H1 (cell line): ENCODE measurements around the gene AMBP. TPM values are rescaled to one million over a fixed set of nuclear protein-coding genes. Genes with fewer than 3 reads are reported as not detected.

Experiments used
- ATF2 ChIP-seq: IDR thresholded peaks from 2 replicates; pipeline ENCODE4 v1.6.1; 2012; ENCODE audit warnings: low read length, inconsistent platforms
- BCL11A ChIP-seq, 2 experiments: IDR thresholded peaks; one replicate each; pipeline ENCODE4 v1.6.1; 2011; ENCODE audit warnings: low read depth in 2 of 2, low read length in 2 of 2, mild to moderate bottlenecking in 2 of 2
- CHD1 ChIP-seq: IDR thresholded peaks from 2 replicates; pipeline ENCODE4 v1.6.1; 2012; ENCODE audit warnings: low read depth, low read length, improper control_type of control experiment
- CTBP2 ChIP-seq: IDR thresholded peaks from 2 replicates; pipeline ENCODE4 v1.7.0; 2011; ENCODE audit warnings: borderline replicate concordance, mild to moderate bottlenecking, moderate library complexity, mixed read lengths, low read length; ENCODE audit not compliant: insufficient read depth, insufficient read length
- PHF8 ChIP-seq: fragments of 200-600 bp; sonication (generic); conservative IDR thresholded peaks from 2 replicates; pipeline ENCODE4 v1.7.1; 2012; ENCODE audit warnings: low read depth, mild to moderate bottlenecking, inconsistent platforms, low read length, moderate library complexity
- SP1 ChIP-seq: IDR thresholded peaks from 2 replicates; pipeline ENCODE4 v1.6.1; 2011; ENCODE audit warnings: low read depth, low read length
- polyA plus RNA-seq, 7 experiments: library from polyadenylated mRNA; depleted of rRNA in 3 of 7; stranded (reverse) in 5 of 7; unstranded in 2 of 7; fragments of >200 nt in 5 of 7; fragments of 200-250 nt in 2 of 7; gene quantifications; 1 replicate in 5 of 7; 2 replicates in 1 of 7; 4 replicates in 1 of 7; pipeline versions ENCODE4 v1.2.1 to v1.2.3, GENCODE V29; 2011 to 2013; ENCODE audit warnings: missing spikeins in 2 of 7, mixed read lengths in 2 of 7
- total RNA-seq: library from RNA; stranded (reverse); fragmentation: NEBNext Ultra II Directional; extraction: Animal tissue kit (Norgen Biotek cat#: 25700); gene quantifications from 2 replicates; pipeline ENCODE4 v1.2.1, GENCODE V29; 2021

Gene AMBP
- total and polyA plus RNA-seq, 2 of the 8 experiments (the other 6 are each of a cell fraction or from before 2014, with no cell fraction given), result 3.0 to 4.0 TPM

- TF ChIP-seq PHF8 (no peak), SP1 (no peak), CTBP2 (no peak), BCL11A (IDR thresholded peaks at IDR 0.05; ENCODE audit: low read depth in 2 of 2, low read length in 2 of 2) (no peak), CHD1 (no peak), ATF2 (no peak)
Observed at GRCh38 chr9:114035845-114036801, 42.0 kb downstream of the AMBP start (continued).
